HG03175 (cell line): ENCODE data around the gene HIVEP3.

ENCODE experiments used
- ATAC-seq: cut with Tn5 transposase; IDR thresholded peaks from one replicate; pipeline ENCODE4 v1.9.1; 2021; ENCODE audit warnings: mild to moderate bottlenecking, moderate library complexity; ENCODE audit not compliant: unreplicated experiment

Gene HIVEP3

DNA sequence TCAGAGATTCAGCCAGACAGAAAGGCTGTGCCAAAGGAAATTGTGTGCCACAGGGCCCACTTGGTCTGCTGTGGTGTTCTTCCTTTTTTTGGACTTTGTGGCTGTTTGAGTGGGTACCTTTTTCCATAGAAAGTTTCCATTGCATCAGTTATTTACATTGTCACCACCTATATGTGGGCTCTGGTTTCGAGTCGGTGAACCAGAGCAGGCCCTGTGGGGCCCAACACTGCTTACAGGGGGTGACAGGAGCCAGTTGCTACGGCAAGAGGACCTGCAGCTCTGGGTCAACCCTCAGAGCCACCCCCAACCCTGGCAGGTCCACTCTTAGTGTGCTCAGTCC, 277.3 kb downstream of the HIVEP3 start:
- no peak for ATAC-seq

DNA sequence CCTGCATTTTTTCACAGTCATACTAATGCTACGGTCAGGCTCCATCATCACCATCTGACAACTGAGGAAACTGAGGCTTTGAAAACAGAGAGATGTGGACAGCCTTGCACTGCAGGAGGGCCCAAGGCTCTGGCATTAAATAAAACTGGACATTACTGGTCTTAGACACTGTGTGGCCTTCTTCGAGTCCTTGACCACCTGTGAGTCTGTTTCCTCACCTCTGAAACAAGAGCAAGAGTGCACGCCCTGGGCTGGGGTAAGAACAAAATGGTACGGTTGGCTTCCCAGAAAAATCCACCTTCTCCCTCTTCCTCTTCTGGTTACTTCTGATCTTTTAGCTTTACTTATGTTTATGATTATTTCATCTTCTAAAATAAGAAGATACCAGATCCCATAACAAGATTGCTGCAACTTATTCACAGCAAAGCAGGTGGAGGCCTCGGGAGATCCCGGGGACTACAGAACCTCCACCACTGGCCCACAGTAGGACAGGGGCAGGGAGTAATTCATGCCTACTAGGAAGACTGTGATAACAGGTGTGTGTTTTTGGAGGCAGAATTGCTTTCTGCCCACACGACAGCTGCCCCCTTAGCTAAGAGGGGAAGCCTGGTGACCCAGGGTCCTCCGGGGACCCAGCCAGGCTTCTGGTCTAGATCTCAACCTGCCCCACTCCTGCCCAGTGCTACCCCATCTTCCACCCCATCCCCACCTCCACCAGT, 277.8 kb downstream of the HIVEP3 start:
- ATAC-seq: no peak

DNA sequence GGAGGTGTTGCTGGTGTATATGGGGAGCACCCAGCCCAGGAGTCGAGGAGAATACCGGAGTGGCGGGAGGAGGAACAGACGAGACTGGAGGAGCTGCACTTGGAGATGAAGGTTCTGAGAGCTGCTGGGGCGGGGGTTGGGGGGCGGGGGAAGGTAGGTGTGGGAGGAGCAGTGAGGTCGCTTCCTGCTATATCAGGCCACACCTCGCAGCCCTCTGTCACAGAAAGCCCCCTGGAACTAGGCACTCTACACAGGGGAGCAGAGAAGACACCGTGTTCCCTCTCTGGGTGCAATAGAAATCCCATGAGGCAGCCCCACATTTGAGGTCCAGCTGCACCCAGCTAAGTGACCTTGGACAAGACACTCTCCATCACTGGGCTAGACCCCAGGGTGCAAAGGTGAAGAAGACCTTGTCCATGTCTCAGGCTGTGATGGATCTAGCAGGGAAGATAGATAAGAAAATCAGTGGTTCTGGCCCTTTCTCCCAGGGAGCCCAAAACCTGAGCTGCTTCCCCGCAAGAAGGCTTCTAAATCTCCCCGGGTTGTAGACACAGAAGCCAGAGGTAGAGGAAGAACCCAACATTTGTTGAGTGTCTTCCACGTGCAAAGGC, 278.5 kb downstream of the HIVEP3 start:
- no peak for ATAC-seq

DNA sequence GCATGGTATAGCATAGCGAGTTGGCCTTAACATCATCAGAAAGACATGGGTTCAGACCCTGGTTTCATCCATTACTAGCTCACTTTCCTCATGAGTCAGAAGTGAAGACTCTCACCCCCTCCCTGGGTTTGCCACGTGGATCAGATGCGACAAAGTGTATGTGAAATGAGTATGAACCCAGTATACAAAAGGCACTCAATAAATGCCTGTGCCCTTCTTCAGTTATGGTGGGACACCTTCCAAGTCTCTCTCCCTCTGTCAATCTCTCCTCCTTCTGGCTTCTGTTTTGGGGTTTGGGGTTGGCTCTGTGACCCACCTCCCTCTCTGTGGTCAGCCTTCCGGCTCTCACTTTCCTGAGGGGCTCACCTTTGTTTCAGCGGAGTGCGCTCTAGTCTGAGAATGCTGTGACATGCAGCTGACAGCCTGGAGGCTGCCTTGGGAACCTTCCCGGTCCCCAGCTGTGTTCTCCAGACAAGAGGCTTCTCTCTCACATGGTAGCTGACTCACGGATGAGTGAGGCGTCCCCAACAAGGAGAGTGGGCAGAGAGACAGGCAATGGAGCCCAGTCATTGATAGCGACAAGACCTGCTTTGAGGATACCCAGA, 279.3 kb downstream of the HIVEP3 start:
- no peak for ATAC-seq

DNA sequence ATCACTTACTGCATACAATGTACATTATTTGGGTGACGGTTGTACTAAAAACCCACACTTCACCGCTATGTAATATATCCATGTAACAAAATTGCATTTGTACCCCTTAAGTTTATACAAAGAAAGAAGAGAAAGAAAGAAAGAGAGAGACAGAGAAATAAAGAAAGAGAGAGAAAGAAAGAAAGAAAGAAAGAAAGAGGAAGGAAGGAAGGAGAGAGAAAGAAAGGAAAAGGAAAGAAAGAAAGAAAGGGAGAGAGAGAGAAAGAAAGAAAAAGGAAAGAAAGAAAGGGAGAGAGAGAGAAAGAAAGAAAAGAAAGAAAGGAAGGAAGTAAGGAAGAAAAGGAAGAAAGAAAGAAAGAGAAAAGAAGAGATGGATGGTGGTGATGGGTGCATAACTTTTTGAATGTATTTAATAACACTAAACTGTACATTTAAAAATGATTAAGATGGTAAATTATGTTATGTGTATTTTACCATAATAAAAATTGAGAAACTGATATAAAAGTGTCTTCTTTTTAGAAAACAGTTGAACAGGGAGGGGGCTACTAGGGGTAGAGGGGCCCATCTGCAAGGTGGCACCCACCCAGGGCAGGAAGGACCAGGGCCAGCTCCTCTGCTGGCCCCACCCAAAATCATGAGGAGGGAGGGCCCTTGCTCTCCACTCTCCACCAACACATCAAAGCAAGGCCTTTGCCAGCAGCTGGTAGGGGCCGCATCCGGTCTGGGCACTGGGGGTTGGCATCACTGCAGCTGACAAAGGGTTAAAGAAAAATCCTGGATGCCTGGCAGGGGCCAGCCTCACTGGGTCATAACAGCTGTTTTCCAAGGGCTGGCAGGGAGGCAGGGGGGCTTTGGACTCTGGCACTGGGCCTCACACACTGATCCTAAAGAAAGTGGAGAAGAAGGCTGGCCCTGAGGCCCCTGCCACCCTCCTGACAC, 280.4 kb downstream of the HIVEP3 start:
- no peak for ATAC-seq

DNA sequence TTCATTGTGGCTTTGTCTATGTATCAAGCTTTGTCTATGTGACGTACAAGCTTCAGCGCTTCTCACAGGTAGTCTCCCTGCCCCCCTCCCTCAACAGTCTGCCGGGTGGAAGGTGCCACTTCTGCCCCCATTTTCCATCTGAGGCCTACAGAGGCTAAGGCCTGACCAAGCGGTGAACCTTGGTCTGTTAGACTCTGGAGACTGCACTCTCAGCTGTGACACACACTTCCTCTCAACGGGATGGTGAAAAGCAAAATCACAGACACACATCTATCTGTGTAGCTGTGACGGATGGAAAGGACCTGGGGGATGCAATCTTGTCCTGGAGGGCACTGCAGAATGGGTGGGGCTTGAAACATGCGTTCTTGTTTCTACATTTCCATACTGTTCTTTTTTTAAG, 281.4 kb downstream of the HIVEP3 start:
- ATAC-seq: no peak

DNA sequence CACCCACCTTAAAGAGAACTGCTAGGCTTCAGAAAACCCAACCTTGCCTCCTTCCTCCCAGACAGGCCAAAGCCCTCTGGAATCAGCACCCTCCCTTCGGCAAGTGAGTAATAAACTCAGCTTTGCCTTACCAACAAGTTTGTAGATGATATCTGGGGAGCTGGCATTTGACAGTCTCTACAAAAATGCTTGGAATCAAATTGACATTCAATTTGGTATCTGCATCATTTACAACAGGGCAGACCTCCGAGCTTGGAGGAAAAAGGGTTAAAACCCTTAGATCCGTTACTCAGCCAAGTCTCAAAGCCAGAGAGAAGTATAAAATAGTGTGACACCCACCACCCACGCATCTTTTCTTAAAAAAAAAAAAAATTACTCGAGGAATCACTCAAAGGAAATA, 285.0 kb downstream of the HIVEP3 start:
- ATAC-seq: no peak

DNA sequence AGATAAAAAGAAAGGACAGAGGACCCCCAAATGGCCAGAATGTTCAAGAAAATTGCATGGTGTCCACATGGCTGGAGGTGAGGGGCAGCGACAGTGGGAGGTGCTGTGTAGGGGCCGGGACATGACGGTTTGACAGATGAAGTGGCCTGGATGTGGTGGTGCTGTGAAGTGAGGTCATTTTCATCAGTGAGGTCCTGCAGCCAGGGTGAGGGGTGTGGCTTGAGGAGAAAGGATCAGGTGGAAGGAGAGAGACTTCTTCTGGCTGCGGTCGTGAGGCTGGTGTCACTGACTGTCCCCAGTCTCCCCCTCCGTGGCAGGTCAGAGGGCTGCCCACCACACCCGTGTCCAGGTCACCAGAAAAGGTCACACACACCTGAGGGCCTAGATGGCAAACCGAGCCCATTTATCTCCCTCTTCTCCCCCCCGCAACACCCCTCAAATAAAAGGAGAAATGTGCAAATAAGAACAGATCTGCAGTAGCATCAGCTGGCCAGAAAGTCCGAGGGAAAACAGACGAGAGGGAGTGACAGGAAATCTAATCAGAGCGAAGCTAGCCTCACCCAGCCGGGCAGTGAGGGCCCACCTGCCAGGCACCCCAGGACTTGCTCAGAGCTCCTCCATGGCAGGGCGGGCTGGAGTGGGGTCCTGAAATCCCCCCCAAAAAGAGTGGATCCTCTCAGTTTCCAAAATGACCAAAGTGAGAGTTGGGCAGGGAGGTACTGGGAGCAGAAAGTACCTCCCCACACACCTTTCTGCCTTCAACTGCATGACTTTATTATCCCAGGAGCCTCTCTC, 285.7 kb downstream of the HIVEP3 start:
- ATAC-seq: no peak

DNA sequence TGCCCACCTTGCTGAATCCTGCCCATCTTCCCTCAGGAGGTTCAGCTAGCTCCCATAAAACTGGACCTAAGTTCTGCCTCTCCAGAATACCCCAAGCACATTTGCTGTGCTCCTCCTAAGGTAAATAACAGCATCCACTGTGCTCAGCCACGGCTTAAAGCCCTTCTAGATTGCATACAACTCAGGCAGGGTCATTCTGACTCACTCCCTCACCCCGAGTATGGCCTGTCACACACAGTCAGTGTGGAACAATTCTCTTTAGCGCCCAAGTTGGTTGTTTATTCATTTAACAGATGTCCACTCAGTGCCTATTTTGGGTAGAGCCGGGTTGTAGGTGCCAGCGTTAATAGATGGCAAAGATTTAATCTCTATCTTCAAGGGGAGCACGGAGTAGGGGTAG, 286.8 kb downstream of the HIVEP3 start:
- no peak for ATAC-seq

DNA sequence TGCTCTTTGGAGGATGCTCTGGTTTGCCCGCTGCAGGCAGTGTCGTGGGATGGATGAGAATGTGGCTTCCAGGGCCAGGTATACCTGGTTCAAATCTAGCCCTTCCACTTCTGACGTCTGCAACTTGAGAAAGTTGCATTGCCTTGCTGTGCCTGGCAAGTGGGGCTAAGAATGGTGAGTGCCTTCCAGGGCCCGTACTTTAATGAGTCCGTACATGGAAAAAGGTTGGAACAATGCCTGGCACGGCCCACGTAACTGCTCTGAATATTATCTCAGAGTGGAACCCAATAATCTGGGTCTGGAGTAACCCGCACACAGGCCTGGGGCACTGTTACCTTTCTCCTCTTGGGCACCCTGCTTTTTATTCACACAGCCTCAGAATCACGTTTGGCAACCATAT, 287.6 kb downstream of the HIVEP3 start:
- ATAC-seq: no peak

DNA sequence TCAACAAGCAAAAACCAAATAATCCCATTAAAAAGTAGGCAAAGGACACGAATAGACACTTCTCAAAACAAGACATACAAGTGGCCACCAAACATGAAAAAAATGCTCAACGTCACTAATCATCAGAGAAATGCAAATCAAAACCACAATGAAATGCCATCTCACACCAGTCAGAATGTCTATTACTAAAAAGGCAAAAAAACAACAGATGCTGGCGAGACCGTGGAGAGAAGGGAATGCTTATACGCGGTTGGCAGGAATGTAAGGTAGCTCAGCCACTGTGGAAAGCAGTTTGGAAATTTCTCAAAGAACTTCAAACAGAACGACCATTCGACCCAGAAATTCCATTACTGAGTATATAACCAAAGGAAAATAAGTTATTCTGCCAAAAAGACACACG, 289.2 kb downstream of the HIVEP3 start:
- no peak for ATAC-seq

DNA sequence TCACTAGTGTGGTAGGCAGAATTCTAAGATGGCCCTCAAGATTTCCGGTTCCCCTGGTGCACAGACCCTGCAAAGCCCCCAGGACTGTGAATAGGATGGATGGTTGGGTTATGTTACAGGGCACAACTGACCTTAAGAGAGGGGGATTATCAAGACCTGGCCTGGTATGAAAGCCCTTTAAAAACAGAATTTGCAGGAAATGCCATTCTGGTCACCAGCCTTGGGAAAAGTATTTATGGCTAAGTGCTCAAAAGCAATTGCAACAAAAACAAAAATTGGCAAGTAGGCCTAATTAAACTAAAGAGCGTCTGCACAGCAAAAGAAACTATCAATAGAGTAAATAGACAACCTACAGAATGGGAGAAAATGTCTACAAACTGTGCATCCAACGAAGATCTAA, 289.6 kb downstream of the HIVEP3 start:
- no peak for ATAC-seq

DNA sequence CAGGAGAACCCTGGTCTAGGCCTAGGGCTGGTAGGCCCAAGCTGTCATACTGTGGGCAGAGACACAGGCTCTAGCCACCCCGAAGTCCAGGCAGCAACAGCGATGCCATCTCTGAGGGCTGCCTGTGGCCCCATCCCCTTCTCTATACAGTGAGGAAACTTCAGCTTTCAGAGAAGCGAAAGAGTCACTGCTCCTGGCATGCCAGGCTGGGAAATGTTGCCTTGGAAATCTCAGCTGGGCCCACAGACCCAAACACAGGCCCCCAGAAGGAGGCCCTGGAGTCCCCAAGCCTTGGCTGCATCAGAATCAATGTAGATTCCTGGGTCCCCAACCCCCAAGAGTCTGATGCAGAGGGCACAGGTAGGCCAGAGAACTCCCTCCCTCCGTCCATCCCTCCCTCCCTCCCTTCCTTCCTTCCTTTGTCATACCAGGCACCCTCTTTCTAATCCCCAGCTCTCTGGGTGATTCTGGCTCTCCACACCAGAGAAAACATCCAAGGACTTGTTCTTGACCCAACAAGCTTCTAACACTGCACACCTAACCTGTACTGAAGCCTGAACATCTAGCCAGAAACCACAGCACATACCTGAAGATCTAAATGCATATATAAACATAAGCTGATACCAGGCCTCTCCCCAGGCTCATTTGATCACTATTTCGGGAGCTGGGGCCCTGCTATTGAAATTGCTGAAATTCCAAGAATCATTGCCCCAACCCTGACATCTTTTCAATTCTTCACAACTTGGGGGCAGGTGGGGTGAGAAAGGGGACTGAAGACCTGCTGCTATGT, 291.0 kb downstream of the HIVEP3 start:
- no peak for ATAC-seq

DNA sequence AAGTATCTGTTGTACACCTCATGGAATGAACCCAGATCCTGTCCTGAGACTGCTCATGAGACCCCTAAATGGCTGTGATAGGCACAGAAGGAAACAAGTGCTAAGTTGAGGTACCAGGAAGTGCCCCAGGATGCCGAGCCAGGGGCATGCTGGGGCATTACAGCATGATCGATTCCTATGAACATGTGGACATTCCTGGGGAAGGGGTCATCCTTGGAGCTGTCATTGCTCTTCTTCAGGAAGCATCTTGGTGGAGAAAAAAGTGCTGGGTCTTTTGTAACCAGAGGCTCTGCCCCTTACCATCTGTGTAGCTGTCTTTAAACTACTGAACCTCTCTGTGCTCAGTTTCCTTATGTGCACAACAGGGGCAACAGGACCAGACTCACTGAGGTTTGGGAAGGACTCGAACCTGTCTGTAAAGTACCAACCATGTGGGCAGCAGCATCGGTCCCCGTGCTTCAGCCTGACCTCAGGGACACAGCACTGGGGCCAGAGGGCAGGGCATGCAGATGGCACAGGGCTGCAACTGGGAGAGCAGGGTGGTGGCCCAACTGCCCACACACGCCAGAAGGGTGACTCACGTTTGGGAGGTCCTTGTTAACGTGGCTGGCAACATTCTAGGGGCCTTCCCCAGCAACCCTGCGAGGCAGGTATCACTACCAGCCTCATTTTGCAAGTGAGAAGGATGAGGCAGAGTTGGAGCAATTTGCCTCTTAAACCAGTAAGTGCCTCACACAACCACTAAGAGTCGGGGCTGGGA, 291.9 kb downstream of the HIVEP3 start:
- ATAC-seq: no peak

DNA sequence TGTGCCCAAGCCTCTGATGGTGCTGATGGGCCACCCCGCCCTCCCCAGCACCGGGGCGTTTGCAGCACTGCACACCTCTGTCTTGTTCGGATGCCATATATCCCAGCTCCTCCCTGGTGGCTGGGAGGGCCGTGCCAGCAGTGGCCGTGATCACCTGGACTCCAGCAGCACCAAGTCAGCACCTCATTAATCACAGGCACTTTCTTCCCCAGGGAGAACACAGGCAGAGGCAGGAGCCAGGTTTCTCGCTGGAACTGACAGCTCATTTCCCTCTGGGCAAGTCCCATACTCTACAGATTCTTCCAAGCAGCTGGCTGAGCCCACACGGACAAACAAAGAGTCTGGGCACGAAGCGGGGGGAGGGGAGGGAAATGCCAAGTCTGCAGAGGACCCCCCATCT, 292.6 kb downstream of the HIVEP3 start:
- ATAC-seq: no peak

DNA sequence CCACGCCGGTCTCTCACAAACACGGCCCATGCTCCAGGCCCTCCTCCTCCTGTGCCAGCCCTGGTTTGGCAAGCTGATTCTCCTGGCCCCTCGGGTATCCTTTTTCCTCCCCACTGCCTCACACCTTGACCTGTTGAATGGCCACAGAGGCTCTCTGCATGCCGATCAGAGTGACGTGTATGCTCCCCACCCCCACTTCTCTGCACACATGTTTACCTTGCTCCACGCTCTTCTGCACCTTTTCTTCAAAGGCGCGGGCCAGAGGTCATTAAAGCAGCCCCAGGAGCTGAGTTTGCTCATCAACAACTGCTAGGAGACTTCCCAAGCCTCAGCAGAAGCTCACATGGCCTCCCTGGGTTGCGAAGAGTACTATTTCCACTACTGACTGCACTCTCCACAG, 295.0 kb downstream of the HIVEP3 start:
- ATAC-seq: no peak

DNA sequence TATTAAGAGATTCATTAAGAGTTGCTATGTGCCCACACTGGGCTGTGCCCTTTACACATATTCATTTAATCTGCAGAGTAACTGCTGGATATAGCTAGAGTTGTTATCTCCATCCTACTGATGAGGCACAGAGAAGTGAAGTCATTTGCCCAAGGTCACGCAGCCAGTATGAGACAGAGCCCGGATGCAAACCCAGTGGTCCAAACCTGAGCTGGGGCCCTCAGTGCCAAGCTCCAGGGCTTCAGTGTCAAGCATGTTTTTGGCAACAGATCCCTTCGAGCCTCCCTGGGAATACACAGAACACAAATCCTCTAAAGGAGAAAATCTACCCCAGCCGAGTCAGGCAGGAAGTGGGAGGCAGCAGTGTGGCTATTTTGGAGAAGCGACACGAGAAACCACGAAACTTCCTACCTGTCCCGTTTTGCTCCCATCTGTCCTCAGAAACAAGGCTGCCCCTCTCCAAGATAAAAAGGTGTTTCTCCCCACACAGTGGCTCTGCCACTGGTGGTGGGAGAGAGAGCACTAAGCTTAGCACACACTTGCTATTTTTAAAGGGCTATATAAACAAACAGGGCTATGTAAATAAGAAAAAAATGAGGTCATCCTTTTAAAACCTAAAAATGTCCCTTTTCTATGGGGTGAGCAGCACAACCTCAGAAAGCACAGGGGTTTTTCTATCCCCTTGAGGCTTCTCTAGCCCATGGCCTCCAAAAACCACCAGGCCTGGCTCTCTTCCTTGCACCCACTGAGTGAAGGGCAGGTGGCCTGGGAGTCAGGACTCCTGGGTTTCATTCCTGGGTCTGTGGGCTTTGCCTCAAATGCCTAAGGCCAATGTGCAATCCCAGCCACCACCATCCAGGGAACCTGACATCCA, 295.6 kb downstream of the HIVEP3 start:
- ATAC-seq: peak; percentile 79

DNA sequence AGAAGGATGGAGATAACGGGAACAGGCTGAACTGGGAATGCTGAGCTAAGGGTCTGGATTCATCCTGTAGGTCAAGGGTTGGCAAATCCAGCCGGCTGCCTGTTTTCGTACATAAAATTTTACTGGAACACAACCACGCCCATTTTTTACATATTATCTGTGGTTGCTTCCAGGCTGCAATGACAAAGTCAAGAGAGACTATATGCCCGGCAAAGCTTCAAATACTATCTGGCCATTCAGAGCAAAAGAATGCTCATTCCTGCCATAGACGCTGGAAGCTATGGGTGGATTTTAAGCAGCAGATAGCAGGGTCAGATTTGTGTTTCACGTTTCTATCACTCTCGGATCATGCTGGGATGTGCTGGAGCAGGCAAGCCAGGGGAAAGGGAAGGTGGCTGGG, 296.3 kb downstream of the HIVEP3 start:
- no peak for ATAC-seq
